GM12875 (cell line): ENCODE results near the gene HS6ST2.
A peak's percentile ranks its signal among the peaks of the same experiment; 100 is the strongest.
"Not testable (repeated sequence)": the region's sequence is repeated elsewhere in the genome, so short reads cannot be mapped to it uniquely, and the experiment has no call there.

Experiments used
- H3K4me3 ChIP-seq: one replicate; pipeline ENCODE4 v1.5.1; 2011; ENCODE audit warnings: low read depth, low read length, control low read depth
- TF ChIP-seq, protein P1 (sequence below): IDR thresholded peaks from 2 replicates; pipeline ENCODE4 v1.5.1; 2011; ENCODE audit warnings: low read depth, mild to moderate bottlenecking, control low read depth, inconsistent platforms, low read length, moderate library complexity, borderline replicate concordance; ENCODE audit not compliant: insufficient read depth

Gene HS6ST2

DNA sequence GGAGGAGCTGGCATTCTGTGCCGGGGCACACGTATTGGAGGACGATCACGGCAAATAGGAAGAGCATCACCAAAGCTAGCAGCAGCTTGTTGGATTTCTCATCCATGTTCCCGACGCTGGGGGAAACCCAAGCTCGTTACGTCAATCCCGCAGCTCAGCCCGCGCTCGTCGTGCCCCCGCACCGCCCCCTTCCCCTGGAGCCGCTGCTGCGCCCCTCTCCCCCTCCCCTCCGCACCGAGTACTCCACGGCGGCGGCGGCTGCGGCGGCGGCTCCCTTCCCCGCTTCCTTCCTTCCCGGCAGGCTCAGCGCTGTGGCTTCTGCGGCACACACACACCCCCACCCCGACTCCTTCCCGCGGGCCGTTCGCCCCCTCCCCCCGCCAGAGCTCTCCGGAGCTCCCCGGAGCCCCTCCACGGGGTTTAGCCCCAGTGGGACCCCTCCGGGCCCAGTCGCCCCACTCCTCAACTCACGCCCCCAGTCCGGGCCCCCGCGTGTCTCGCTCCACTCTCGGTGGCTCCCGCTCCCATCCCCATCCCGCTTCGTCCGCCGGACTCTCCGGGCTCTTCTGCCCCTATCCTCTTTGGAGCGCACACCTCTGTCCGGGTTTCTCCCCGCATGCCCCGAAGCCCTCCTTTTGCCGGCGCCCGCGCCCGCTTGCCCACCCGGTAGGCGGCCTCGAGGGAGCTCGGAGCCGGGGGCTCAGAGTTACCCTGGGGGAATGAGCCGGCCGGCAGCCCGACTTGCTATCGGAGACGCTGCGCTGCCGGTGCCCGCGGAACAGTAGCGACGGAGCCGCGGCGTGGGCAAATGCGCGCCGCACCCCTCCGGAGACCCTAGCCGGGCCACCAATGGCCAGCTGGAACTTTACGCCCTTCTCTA lies 978 bp downstream of the HS6ST2 start:
- TF ChIP-seq, protein P1, sequence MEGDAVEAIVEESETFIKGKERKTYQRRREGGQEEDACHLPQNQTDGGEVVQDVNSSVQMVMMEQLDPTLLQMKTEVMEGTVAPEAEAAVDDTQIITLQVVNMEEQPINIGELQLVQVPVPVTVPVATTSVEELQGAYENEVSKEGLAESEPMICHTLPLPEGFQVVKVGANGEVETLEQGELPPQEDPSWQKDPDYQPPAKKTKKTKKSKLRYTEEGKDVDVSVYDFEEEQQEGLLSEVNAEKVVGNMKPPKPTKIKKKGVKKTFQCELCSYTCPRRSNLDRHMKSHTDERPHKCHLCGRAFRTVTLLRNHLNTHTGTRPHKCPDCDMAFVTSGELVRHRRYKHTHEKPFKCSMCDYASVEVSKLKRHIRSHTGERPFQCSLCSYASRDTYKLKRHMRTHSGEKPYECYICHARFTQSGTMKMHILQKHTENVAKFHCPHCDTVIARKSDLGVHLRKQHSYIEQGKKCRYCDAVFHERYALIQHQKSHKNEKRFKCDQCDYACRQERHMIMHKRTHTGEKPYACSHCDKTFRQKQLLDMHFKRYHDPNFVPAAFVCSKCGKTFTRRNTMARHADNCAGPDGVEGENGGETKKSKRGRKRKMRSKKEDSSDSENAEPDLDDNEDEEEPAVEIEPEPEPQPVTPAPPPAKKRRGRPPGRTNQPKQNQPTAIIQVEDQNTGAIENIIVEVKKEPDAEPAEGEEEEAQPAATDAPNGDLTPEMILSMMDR, result no peak
- no peak overlapping the region for H3K4me3 ChIP-seq

DNA sequence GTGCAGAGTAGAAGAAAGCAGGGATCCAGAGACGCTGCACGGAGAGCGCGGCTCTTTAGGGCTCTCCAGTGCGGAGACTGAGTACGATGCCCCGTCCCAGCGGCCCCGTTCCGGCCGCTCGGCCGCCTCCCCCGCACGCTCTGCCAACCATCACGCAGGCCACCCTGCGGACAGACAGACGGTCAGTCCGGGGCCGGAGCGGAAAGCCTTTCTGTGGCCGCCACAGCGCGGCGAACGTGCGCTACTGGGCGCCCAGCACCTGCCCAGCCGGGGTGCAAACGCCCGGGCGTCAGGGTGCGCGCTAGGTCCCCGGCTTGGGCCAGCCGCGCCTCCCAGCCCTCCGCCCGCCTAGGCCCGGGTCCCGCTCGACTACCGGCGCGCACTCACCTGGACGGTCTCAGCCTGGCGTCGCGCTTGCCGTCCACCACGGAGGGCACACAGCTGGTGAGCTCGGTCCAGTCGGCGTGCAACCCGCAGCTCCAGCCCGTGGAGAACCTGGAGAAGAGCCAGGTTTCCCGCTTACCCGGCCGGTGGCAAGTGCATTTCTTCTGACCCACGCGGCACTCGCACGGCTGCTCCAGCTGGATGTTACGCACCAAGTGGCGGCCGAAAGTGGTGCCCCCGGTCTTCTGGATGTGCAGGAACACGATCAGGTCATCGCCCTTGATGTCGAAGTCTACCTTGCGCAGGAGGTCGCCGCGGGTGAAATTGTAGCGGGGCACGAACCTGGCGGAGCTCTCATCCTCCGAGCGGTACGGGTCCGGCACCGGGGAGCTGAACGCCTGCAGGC lies 1.8 kb downstream of the HS6ST2 start:
- no peak overlapping the region for H3K4me3 ChIP-seq
- TF ChIP-seq, protein P1, result no peak

DNA sequence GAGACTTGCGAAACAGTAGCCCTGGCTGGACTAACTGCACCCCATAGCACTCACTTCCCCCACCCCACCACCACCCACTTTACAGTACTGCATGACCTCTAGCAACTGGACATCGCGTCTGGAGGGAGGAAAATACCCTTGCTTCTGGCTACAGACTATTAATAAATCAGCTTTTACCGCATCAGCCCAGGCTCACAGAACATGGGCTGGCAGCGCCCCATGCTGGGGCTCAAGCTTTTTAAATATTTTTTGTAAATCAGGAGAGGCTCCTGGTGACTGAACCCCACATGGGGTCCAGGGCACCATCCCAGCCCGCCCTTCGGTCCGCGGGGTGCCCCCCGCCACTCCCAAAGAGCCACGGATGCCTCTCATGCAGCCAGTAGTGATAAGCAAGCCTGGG lies 2.7 kb downstream of the HS6ST2 start:
- H3K4me3 ChIP-seq, result no peak overlapping the region
- TF ChIP-seq, protein P1, result no peak

DNA sequence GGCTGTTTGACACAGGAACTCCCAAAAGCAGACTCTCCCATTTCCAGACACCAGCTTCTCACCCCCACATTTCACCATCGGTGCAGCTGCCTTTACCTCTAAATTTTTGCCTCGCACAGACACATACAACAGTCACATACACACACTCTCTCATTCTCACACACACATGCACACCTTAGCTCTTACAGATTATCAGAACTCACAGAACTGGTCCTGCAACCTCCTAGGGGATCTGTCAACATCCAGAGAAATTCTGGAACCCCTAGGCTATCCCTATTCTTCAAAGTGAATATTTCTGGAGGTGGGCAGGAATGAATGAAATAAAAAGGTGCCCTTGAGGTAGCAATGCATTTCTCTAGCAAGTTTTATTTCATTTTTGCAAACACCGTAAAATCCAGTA lies 4.1 kb downstream of the HS6ST2 start:
- TF ChIP-seq, protein P1, result no peak
- H3K4me3 ChIP-seq, result no peak overlapping the region

DNA sequence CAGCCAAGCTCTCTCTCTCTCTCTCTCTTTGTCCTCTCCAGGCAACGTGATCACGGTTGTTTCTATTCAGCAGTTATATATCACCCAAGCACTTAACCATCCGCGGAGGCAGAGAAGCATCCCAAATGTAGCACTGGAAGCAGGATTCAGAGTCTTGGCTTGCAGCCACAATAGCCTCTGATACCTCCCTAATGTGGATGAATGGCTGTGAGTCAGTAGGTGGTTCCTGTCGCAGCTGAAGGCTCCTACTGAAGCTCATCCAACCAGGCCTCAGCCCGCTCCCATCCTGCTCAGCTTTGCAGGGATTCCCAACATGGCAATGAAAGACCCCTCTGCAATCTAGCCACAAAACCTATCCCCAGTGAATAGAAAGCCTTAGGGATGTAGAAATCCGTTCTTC lies 5.1 kb downstream of the HS6ST2 start:
- H3K4me3 ChIP-seq, result no peak overlapping the region
- TF ChIP-seq, protein P1, result no peak

DNA sequence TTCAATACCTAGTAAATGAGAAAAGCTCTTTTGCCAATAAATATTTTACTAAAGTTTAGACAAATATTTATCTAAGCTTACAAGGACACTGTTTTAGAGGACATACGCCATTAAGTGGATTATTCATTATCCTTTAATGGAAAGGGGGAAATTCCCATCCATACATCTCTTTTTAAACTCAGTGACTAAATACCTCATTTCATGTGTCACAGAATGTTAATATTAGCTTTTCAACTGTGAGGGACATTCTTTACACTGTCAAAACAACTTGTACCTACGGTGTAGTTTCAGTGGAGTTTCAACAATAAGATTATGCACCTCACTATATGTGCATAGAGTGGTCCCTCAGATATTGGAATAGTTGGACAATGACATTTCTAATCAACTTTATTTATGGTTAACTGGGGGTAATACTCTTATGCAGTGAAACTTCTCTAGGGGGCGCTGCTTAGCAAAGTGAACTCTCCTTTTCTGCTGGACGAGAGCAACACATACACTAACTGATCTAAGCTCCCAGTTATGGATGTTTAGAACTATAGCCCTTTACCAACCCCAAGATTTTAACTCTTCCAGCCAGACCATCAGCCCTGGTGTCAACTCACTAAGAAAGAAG lies 9.7 kb downstream of the HS6ST2 start:
- TF ChIP-seq, protein P1, result 0 out of 2 replicates have a peak, but pooled peaks have one; percentile 9

DNA sequence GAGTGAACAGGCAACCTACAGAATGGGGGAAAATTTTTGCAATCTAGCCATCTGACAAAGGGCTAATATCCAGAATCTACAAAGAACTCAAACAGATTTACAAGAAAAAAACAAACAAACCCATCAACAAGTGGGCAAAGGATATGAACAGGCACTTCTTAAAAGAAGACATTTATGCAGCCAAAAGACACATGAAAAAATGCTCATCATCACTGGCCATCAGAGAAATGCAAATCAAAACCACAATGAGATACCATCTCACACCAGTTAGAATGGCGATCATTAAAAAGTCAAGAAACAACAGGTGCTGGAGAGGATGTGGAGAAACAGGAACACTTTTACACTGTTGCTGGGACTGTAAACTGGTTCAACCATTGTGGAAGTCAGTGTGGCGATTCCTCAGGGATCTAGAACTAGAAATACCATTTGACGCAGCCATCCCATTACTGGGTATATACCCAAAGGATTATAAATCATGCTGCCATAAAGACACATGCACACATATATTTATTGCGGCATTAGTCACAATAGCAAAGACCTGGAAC lies 13.3 kb downstream of the HS6ST2 start:
- not testable (repeated sequence) for H3K4me3 ChIP-seq

More for the DNA sequence above, 9.7 kb downstream of the HS6ST2 start:
- H3K4me3 ChIP-seq, result no peak overlapping the region
